Right lobe of liver (tissue), 4 donors: Measurements from ENCODE around the gene PRKCZ.

ENCODE experiments used
- POLR2A ChIP-seq: fragments of 450-650 bp; IDR thresholded peaks from one replicate; pipeline ENCODE4 v1.6.1; 2017; ENCODE audit warnings: antibody characterized with exemption, mild to moderate bottlenecking
- TF ChIP-seq, protein P1 (sequence below), 4 donors: fragments of 200-600 bp in 3 of 4; fragments of 450-650 bp in 1 of 4; IDR thresholded peaks; one replicate each; pipeline versions ENCODE4 v1.5.1 to v1.8.0; 2016 to 2022; ENCODE audit warnings: antibody characterized with exemption in 4 of 4, mild to moderate bottlenecking in 2 of 4
- donor health status: DM: no; HTN: no; CAD: no.
- donor health status: DM: no; HTN: no; CAD: no.
- donor health status: DM: no; HTN: yes; CAD: no.

DNA sequence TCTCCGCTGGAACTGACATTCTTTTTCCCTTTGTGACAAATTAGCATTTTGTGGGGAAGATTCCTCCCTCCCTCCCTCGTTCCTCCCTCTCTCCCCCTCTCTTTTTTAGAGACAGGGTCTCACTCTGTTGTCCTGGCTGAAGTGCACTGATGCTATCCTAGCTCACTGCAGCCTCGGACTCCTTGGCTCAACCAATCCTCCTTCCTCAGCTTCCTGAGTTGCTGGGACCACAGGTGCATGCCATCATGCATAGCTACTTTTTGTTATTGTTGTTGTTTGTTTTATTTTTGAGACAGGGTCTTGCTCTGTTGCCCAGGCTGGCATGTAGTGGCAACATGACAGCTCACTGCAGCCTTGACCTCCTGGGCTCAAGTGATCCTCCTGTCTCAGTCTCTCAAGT is 171.1 kb downstream of the PRKCZ start:
- TF ChIP-seq, protein P1, sequence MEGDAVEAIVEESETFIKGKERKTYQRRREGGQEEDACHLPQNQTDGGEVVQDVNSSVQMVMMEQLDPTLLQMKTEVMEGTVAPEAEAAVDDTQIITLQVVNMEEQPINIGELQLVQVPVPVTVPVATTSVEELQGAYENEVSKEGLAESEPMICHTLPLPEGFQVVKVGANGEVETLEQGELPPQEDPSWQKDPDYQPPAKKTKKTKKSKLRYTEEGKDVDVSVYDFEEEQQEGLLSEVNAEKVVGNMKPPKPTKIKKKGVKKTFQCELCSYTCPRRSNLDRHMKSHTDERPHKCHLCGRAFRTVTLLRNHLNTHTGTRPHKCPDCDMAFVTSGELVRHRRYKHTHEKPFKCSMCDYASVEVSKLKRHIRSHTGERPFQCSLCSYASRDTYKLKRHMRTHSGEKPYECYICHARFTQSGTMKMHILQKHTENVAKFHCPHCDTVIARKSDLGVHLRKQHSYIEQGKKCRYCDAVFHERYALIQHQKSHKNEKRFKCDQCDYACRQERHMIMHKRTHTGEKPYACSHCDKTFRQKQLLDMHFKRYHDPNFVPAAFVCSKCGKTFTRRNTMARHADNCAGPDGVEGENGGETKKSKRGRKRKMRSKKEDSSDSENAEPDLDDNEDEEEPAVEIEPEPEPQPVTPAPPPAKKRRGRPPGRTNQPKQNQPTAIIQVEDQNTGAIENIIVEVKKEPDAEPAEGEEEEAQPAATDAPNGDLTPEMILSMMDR (IDR thresholded peaks at IDR 0.05) = no peak
- no peak for TF ChIP-seq POLR2A
